DOHH2 (cell line): Measurements from ENCODE around the gene KDM2A.

Experiments used
- H3F3A ChIP-seq: fragments of 200-600 bp; sonication (generic), shearing (Covaris generic); 2 replicates; pipeline ENCODE4 v1.6.0; 2016; ENCODE audit warnings: antibody characterized with exemption, mild to moderate bottlenecking; ENCODE audit not compliant: control insufficient read depth, insufficient read depth
- H3K27ac ChIP-seq: fragments of 200-600 bp; sonication (generic); 2 replicates; pipeline ENCODE4 v1.5.1; 2014; ENCODE audit warnings: low read depth, mild to moderate bottlenecking, low read length, moderate library complexity
- H3K27me3 ChIP-seq: fragments of 200-600 bp; sonication (generic); 2 replicates; pipeline ENCODE4 v1.6.1; 2014; ENCODE audit warnings: mild to moderate bottlenecking, low read length, mixed read lengths; ENCODE audit not compliant: control insufficient read depth
- H3K36me3 ChIP-seq: fragments of 200-600 bp; sonication (generic); 2 replicates; pipeline ENCODE4 v1.6.1; 2014; ENCODE audit warnings: mild to moderate bottlenecking, low read length, moderate library complexity, mixed read lengths; ENCODE audit not compliant: control insufficient read depth
- H3K4me1 ChIP-seq: fragments of 200-600 bp; sonication (generic); 2 replicates; pipeline ENCODE4 v1.6.1; 2014; ENCODE audit warnings: mild to moderate bottlenecking, low read length, mixed read lengths; ENCODE audit not compliant: control insufficient read depth
- H3K4me2 ChIP-seq: fragments of 200-600 bp; sonication (generic); 2 replicates; pipeline ENCODE4 v1.6.0; 2014; ENCODE audit warnings: mild to moderate bottlenecking, low read length, moderate library complexity
- H3K4me3 ChIP-seq: fragments of 200-600 bp; sonication (generic); 2 replicates; pipeline ENCODE4 v1.5.1; 2014; ENCODE audit warnings: mild to moderate bottlenecking, low read length, mixed read lengths
- H3K79me2 ChIP-seq: fragments of 200-600 bp; sonication (generic); 2 replicates; pipeline ENCODE4 v1.6.1; 2014; ENCODE audit warnings: mild to moderate bottlenecking, low read length, mixed read lengths; ENCODE audit not compliant: control insufficient read depth
- H3K9me2 ChIP-seq: fragments of 200-600 bp; sonication (generic); replicated peaks from 2 replicates; pipeline ENCODE4 v1.6.1; 2014; ENCODE audit warnings: mild to moderate bottlenecking, low read length, mixed read lengths; ENCODE audit not compliant: control insufficient read depth
- H3K9me3 ChIP-seq: fragments of 200-600 bp; sonication (generic); 2 replicates; pipeline ENCODE4 v1.6.1; 2014; ENCODE audit warnings: antibody characterized with exemption, low read length, mixed read lengths; ENCODE audit not compliant: control insufficient read depth, insufficient read depth
- H4K20me1 ChIP-seq: fragments of 200-600 bp; sonication (generic); 2 replicates; pipeline ENCODE4 v1.6.0; 2014; ENCODE audit warnings: low read depth, mild to moderate bottlenecking, antibody characterized with exemption, low read length, moderate library complexity; ENCODE audit not compliant: control insufficient read depth, insufficient read depth
- EZH2phosphoT487 ChIP-seq: fragments of 200-600 bp; sonication (generic); IDR thresholded peaks from 2 replicates; pipeline ENCODE4 v1.6.1; 2017; ENCODE audit warnings: borderline replicate concordance, mild to moderate bottlenecking, antibody characterized with exemption, low read length, moderate library complexity, mixed read lengths
- TF ChIP-seq, protein P1 (sequence below): fragments of 200-600 bp; sonication (generic); IDR thresholded peaks from one replicate; pipeline ENCODE4 v1.5.1; 2014; ENCODE audit warnings: antibody characterized with exemption, mild to moderate bottlenecking, low read depth, low read length; ENCODE audit not compliant: poor library complexity, severe bottlenecking

KDM2A gene

DNA sequence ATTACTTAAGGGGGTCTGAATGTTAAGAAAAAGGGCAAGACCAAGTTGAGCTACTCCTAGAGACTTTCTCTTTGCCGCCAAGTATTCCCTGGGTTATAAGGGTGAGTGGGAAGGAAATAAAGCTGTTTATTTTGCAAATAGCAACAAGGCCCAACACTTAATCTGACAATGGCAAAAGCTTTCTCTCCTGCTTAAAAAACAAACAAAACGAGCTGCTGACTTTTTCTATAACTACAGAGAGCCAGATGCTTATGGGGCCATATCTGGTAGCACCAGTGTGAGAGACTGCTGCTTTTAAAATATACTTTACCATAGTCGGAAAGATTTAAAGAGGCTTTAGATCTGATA, 2.3 kb upstream of the KDM2A start:
- Histone ChIP-seq H3K27ac (no peak overlapping the region), H3F3A (peaks cover 23% of the 10 kb centered on the region)

DNA sequence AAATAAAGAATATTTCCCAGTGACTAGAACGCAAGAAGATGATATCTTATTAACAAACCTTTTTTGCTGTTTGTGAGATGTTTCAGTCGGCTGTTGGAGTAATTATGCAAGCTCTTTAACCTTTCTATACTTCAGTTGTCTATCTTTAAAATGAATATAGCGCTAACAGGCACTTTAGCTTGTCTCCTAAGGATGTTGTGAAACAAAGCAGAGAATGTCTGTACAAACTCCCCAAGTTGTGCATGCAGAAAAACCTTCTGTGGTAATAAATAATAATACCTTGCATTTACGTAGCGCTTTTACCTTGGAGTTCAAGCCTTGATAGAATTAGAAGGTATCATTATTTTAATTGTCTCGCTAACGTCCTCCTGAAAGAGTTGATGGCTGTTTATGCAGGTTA, 1.9 kb upstream of the KDM2A start:
- Histone ChIP-seq H3K36me3 (peaks cover 21% of the 10 kb centered on the region), H3K79me2 (peaks cover 30% of the 10 kb centered on the region), H3K4me3 (peak overlapping the region; percentile 52), H3F3A (peaks cover 21% of the 10 kb centered on the region), H3K9me2 (no peaks in the 10 kb centered on the region), H3K27me3 (peaks cover 34% of the 10 kb centered on the region), H3K9me3 (no peaks in the 10 kb centered on the region), H3K27ac (no peak overlapping the region), H3K4me2 (peak overlapping the region; percentile 55), H3K4me1 (peaks cover 30% of the 10 kb centered on the region), H4K20me1 (no peaks in the 10 kb centered on the region)
- no peak for TF ChIP-seq EZH2phosphoT487
- TF ChIP-seq, protein P1, sequence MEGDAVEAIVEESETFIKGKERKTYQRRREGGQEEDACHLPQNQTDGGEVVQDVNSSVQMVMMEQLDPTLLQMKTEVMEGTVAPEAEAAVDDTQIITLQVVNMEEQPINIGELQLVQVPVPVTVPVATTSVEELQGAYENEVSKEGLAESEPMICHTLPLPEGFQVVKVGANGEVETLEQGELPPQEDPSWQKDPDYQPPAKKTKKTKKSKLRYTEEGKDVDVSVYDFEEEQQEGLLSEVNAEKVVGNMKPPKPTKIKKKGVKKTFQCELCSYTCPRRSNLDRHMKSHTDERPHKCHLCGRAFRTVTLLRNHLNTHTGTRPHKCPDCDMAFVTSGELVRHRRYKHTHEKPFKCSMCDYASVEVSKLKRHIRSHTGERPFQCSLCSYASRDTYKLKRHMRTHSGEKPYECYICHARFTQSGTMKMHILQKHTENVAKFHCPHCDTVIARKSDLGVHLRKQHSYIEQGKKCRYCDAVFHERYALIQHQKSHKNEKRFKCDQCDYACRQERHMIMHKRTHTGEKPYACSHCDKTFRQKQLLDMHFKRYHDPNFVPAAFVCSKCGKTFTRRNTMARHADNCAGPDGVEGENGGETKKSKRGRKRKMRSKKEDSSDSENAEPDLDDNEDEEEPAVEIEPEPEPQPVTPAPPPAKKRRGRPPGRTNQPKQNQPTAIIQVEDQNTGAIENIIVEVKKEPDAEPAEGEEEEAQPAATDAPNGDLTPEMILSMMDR, result no peak

More for the DNA sequence above, 2.3 kb upstream of the KDM2A start:
- H3K9me2 ChIP-seq, result no peaks in the 10 kb centered on the region
- peaks cover 34% of the 10 kb centered on the region for H3K27me3 ChIP-seq
- no peak overlapping the region for H3K4me2 ChIP-seq
- peaks cover 27% of the 10 kb centered on the region for H3K4me1 ChIP-seq
- H3K9me3 ChIP-seq, result no peaks in the 10 kb centered on the region
- TF ChIP-seq, protein P1, result no peak
- TF ChIP-seq EZH2phosphoT487, result no peak
- H3K79me2 ChIP-seq, result peaks cover 25% of the 10 kb centered on the region
- no peak overlapping the region for H3K4me3 ChIP-seq
- H4K20me1 ChIP-seq, result no peaks in the 10 kb centered on the region
- H3K36me3 ChIP-seq, result peaks cover 17% of the 10 kb centered on the region

DNA sequence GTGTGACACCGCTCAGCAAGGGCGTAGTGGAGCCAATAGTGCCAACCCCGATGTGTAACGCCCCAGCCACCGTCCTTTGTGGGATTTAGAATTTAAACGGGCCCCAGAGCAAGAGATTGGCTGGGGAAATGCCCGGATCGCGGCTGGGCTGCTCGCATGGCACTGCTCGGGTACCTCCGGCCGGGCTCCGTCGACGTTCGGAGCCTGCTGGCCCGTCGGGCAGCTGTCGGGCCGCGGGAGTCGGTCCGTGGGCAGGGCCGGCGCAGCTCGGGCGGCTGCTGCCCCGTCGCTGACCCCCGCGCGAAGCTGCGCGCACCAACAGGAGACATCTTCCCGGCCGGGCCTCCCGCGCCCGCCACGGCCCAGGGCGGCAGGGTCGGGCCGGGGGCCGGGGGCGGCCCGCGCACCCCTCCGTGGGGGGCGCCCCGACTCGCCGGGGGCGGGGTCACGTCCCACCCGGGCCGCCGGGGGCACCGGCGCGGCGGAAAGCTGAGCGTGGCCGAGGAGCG, 1.3 kb upstream of the KDM2A start:
- Histone ChIP-seq H3K4me1 (peaks cover 31% of the 10 kb centered on the region), H3K4me3 (peak overlapping the region; percentile 74), H3K27ac (no peak overlapping the region), H3K79me2 (peaks cover 35% of the 10 kb centered on the region), H3K4me2 (peak overlapping the region; percentile 80), H3F3A (peaks cover 21% of the 10 kb centered on the region), H3K9me2 (no peaks in the 10 kb centered on the region), H3K36me3 (peaks cover 21% of the 10 kb centered on the region), H3K27me3 (peaks cover 34% of the 10 kb centered on the region), H4K20me1 (no peaks in the 10 kb centered on the region), H3K9me3 (no peaks in the 10 kb centered on the region)
- TF ChIP-seq, protein P1, result no peak
- TF ChIP-seq EZH2phosphoT487, result peak; percentile 32; the same call in 1 of the 2 replicates
